ENCODE data around the gene BMX. TPM values are rescaled to one million over a fixed set of nuclear protein-coding genes. Genes with fewer than 3 reads are reported as not detected.

Gene BMX
- total and polyA plus RNA-seq, 7 donors: 0.39 to 1.2 (median 0.56) TPM

- Histone ChIP-seq H3K36me3 (ENCODE audit: insufficient read depth in 1 of 2, low read depth in 1 of 2) (no peaks in the 10 kb centered on the region), H3K27me3 (ENCODE audit: insufficient read depth in 3 of 3, low read length in 2 of 3) (peaks cover 0 to 29% (median 2%) of the 10 kb centered on the region in 3 donors), H3K9me3 (no peaks in the 10 kb centered on the region), H3K4me3 (no peak overlapping the region), H3K4me1 (no peaks in the 10 kb centered on the region), H3K27ac (no peak overlapping the region)
- ATAC-seq (no peak), DNase-seq (no peak)
- intact Hi-C loops (cut with DNase I): no loop called here
- 23 to 59% (median 43%) methylated on average over 1 of the region's 1 CpG for WGBS, 3 donors
- no peak for TF ChIP-seq CTCF (IDR thresholded peaks at IDR 0.05)
These were observed 69.5 kb downstream of the BMX start for GRCh38 chrX:15570145-15570544.

DNA sequence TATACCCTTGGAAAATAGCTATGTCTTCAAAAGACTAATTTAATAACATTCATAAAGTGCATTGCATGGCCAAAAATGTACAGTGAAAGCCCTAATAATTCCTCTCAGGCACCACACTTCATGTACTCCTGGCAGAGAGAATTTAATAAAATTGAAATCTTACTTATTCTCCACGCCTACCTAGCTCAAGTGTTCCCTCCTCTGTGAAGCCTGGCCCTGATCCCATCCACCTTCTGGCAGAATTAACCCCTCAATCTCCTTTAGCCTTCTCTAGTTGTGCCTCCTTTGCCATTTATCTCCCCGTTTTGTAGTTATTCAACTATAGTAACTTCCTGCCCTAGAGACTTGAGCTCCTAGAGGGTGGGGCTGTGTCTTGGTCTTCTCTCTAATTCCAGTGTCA, 73.4 kb downstream of the BMX start:
- H3K36me3 ChIP-seq (ENCODE audit: insufficient read depth in 1 of 2, low read depth in 1 of 2): no peaks in the 10 kb centered on the region
- ATAC-seq (no peak), DNase-seq (no peak)
- H3K27me3 ChIP-seq (ENCODE audit: insufficient read depth in 3 of 3, low read length in 2 of 3): peaks cover 0 to 27% (median 2%) of the 10 kb centered on the region in 3 donors
- intact Hi-C loops (cut with DNase I): no loop called here
- H3K27ac ChIP-seq: no peak overlapping the region
- TF ChIP-seq CTCF (IDR thresholded peaks at IDR 0.05): no peak
- H3K4me1 ChIP-seq: no peaks in the 10 kb centered on the region
- no peak overlapping the region for H3K4me3 ChIP-seq
- H3K9me3 ChIP-seq: no peaks in the 10 kb centered on the region
- WGBS, 3 donors: 48 to 72% (median 53%) methylated on average over 2 of the region's 2 CpGs

GRCh38 chrX:15576019-15576418, 75.4 kb downstream of the BMX start:
- 36 to 48% (median 36%) methylated on average over 1 of the region's 1 CpG for WGBS, 3 donors
- H3K36me3 ChIP-seq (ENCODE audit: insufficient read depth in 1 of 2, low read depth in 1 of 2): no peaks in the 10 kb centered on the region
- TF ChIP-seq CTCF (IDR thresholded peaks at IDR 0.05): no peak

GRCh38 chrX:15579778-15580747, 79.5 kb downstream of the BMX start:
- no peak for TF ChIP-seq CTCF (IDR thresholded peaks at IDR 0.05)
- Histone ChIP-seq H3K9me3 (no peaks in the 10 kb centered on the region), H3K27ac (no peak overlapping the region), H3K4me3 (no peak overlapping the region), H3K4me1 (no peaks in the 10 kb centered on the region), H3K36me3 (ENCODE audit: insufficient read depth in 1 of 2, low read depth in 1 of 2) (no peaks in the 10 kb centered on the region), H3K27me3 (ENCODE audit: insufficient read depth in 3 of 3, low read length in 2 of 3) (peaks cover 0 to 7% (median 0%) of the 10 kb centered on the region in 3 donors)
- intact Hi-C loops (cut with DNase I): no loop called here
- DNase-seq (no peak), ATAC-seq (no peak)
- 38 to 51% (median 50%) methylated on average over 5 of the region's 5 CpGs for WGBS, 3 donors

More at GRCh38 chrX:15576019-15576418, 75.4 kb downstream of the BMX start:
- ATAC-seq: no peak
- DNase-seq: no peak
- intact Hi-C loops (cut with DNase I): no loop called here
- no peaks in the 10 kb centered on the region for H3K9me3 ChIP-seq
- H3K4me3 ChIP-seq: no peak overlapping the region
- H3K4me1 ChIP-seq: no peaks in the 10 kb centered on the region
- H3K27me3 ChIP-seq (ENCODE audit: insufficient read depth in 3 of 3, low read length in 2 of 3): peaks cover 0 to 27% (median 2%) of the 10 kb centered on the region in 3 donors
- H3K27ac ChIP-seq: no peak overlapping the region

Measured in psoas muscle (tissue), 8 donors.